HG02852 (cell line): ENCODE results near the gene CTNNB1.

Experiments
- ATAC-seq: cut with Tn5 transposase; IDR thresholded peaks from one replicate; pipeline ENCODE4 v1.9.1; 2021; ENCODE audit warnings: mild to moderate bottlenecking, moderate library complexity; ENCODE audit not compliant: unreplicated experiment

Gene CTNNB1

DNA sequence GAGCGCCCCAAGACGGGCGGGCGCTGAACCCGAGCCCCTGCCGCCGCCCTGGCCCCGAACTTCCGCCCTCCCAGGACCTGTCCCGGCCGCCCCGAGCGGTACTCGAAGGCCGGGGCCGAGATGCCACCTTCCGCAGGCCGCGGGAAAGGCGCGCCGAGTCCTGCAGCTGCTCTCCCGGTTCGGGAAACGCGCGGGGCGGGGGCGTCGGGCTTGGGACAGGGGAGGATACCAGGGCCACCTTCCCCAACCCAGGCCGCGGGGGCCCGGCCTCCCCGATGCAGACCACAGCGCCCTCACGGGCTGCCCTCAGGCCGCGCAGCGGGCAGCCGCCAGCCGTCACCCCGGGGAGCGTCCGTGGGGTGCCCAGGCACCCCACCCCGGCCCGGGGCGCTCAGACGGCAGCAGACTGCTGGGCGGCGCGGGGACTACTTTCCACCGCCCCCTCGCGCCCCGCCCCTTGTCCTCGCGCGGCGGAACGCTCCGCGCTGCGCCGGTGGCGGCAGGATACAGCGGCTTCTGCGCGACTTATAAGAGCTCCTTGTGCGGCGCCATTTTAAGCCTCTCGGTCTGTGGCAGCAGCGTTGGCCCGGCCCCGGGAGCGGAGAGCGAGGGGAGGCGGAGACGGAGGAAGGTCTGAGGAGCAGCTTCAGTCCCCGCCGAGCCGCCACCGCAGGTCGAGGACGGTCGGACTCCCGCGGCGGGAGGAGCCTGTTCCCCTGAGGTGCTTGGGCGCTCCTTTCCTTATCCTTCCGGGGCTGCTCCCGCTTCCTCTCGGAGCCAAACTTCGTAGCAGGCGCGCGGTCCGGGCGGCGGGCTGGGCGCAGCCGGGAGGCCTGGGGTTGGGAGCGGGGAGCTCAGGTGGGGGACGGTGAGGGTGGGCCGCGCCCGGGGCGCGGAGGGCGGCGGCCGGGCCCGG is at the start of gene CTNNB1:
TSS of gene CTNNB1 (plus strand) at position 556 of the 916 bp plus-strand sequence. CDS start 24,564 bp downstream, outside the sequence.
- ATAC-seq: peak; percentile 65

DNA sequence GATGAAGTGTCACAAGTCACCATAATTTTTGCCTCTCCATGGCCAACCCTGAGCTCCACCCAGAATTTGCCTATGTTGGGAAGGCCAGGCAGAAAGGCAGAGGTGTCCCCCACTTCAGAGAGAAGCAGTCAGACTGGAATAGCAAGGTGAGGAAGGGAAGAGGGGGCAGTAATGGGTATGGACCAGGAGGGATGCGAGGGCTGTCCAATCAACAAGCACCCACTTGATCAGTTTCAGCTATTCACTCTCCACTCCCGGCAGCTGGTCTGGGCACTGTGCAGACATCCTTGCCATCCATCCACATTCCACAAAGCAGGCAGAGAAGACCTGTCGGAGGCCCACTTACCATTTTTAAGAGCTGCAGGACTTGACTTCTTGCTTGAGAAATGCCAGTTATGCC is 43.5 kb upstream of the CTNNB1 start:
- ATAC-seq: no peak

DNA sequence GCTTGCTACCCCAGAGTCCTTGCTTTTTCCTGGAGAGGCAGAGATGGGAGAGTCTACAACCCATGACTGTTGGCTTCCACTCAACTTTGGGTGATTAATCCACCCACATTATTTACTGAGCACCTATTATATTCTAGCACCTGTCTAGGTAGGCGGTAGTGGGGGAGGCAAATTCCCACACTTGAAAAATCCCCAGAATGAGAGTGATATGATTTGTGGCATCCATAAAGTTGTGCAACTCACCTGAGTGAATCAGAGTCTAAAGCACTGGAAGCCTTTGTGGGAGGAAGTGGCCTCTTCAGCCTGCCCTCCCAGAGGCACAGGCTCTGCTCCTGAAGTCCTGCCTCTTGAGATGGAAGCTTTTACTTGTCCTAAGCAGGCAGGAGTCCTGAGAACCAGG is 40.4 kb upstream of the CTNNB1 start:
- ATAC-seq: no peak

DNA sequence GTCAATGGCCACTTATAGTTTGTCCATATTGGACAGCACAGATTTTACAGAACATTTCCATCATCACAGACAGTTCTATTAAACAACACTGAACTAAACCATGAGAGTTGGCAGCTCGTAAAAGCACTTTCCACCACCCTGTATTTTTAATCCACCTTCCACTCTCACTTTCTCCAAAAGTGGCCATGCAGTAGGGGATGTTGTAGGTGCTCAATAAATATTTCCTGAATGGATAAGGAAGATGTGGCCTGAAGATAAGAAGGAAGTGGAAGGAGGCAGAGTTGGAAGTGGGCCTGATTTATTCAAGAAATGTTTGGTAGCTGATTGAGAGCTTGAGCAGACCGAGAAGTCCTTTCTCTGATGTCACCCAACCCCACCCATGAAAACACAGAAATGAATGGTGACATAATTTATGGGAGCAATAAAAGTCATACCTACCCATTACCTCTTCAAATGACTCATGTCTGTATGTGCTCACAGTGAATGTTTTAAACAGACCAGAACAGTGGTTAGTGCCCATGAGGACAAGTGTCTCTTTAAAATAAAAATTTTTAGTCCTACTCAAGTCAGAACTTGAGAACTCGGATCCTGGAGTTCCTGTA is 39.6 kb upstream of the CTNNB1 start:
- no peak for ATAC-seq

DNA sequence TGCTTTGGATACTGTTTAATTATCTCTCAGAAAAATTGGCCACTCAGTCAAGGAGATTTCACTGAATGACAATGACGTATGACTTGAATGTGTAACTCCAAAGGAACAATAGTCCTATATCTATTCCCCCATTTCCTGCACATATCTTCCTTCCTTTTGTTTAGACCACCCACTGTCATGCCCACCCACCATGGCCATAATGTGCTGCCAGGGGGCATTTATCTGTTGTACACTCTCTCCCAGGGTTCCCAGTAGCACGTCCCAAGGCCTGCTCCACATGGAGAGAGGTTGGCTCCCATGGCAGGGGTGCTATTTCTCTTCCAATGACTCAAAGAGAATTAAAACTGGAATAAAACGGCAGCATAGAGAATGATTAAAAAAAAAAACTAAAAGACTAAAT is 36.8 kb upstream of the CTNNB1 start:
- no peak for ATAC-seq

DNA sequence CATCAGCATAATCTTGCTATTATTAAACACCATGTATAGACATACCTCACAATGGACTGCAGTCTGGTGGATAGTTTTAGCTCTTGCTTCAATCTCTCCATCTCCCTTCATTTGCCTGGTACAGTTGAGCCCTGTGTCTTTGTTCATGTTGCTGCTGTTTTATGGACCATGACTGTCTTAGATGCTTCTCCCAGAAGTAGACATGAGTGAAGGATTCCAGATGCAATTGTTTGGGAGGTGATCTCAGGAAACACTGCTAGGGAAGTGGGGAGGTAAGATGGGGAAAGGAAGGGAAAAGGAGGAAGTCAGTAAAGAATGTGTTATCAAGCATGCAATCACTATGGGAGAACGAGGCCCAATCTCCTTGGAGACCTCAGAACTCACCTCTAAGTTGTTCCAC is 36.3 kb upstream of the CTNNB1 start:
- ATAC-seq: no peak

DNA sequence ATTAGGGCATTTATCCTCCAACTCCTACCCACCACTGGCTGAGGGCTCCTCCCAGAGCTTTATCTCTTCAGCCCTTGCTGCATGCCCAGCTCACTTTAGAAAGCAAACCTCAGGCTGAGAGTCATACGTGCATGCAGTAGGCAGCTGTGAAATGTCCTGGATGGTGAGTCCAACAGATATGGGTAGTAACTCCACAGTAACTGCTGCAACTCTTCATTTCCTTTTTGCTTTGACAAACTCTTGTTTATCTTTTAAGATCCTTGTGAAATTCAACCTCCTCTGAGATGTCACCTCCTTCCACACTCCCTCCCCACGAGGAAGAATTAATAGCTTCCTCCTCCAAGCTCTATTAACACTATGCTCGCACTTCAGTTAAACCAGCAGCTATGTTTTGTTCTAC is 35.9 kb upstream of the CTNNB1 start:
- ATAC-seq: no peak

DNA sequence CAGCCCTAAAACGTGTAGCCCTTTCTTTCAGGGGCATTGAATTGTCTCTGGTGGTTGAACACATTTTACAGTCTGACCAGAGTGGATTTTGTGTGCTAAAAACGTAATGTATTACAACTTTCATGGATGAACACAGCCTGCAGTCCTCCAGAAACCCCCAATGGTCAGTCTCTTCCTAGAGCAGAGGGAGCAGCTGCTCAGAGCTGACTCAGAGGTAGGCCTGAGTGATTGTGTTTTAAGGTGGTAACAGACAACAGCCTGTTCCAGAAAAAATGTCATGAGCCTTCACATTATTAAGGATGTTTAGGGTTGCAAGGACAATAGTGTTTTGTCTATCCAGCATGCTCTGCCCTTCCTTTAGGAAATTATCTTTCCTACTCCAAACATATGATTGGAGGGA is 34.5 kb upstream of the CTNNB1 start:
- ATAC-seq: no peak

DNA sequence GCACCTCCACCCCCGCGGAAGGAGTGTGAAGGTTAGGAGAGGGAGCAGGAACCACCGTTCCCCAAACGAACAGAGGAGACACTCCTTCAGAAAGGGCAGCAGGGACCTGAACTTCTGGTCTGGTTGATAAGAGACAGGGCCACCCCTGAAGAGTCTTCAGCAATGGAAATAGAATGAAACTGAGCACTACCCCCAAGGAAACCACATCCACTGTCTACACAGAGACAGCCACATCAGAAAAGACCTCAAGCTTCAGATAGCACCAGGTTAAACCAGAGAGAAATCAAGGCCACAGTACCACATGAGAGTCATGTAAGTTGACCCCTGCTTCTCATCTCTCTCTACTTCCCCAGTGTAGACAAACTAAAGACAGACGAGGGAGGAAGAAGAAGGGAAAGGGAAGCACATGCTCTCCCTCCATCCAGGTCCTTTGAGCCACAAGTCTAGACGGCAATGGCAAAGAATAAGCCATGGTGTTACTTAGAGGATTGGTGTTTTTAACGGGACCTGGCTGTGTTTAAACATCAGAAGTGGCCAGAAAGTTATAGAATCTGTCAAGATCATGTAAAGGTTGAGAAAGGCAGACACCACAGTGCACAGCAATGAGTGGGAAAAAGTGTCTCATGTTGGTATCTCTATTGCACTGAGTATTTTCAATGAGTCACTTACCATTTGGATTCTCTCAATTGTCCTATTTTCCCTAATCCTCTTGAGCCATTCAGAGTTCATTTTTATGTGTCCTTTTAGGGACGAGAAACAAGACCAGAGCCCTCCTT is 31.4 kb upstream of the CTNNB1 start:
- no peak for ATAC-seq

DNA sequence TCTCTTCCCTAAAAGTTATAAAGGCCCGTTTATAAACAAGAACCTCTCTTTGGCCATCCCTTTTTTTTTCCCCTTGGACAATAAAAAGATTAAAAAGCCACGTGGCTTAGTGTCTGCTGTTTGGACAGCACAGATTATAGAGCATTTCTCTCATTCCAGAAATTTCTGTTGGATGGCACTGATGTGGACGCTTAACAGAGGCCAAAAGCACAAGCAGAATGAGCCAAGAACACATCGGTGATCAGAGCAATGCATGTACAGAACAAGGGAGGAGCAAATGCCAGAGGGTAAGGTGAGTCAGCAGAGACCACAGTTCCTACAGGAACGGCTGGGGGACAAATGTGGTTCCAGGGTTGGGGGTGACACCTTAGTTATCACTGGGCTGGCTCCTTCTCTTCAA is 30.3 kb upstream of the CTNNB1 start:
- no peak for ATAC-seq

DNA sequence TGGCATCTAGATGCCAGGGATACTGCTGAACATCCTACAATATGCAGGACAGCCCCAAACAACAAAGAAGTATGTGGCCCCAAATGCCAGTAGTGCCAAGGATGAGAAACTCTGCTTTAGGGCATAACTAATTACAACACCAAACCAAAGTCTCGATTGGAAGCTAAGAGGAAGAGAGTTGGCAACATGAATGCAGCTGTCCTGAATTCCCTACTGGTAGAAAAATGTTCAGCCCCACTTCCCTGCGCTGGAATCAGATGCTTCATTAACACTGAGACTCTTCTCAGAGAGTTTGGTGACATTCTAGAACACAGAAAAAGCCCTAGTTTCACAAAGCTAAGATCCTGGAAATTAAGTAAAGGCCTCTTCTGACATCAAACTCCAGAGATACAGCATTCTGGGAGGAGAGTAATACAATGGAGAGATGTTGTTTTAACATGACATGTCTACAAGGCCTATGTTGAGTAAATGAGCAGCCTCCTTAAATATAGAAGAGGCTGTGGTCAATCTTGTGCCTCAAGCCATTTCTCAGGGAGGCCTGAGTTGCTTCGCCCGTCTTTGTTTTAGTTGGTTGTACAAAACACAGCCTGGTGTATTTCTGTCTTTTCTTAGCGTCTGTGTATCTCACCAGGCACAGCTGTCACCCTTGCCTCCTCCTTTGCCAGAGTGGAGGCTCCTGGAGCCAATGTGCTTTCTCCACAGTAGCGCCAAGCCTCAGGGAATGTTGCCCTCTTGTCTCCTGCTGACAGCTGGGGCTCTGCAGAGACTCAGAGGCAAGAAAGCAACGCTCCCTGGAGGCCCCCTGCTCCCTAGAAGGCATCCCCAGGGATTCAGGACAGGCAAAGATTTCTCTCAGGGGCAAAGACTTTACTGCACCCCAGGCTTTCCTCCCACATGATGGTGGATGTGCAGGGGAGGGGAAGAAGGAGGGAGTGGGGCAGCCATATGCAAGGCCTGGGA is 25.1 kb upstream of the CTNNB1 start:
- no peak for ATAC-seq

DNA sequence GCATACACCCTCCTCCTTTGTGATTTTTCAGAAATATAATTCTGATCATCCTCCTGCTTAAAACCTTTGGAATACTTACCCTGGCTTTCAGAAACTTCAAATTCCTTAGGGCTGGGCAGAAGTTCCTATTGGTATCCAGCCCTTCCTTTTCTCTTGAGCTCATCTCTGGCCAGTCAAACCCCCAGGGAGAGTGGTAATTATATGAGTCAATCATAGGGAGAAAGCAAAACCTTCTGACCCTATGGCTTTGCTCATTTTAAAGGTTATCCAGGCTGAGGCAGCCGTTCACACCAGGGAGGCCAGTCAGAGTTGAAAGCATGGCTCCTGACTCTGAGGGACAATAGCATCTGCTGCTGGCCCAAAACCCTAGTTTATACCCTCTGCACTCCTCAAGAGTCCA is 23.9 kb upstream of the CTNNB1 start:
- ATAC-seq: no peak

DNA sequence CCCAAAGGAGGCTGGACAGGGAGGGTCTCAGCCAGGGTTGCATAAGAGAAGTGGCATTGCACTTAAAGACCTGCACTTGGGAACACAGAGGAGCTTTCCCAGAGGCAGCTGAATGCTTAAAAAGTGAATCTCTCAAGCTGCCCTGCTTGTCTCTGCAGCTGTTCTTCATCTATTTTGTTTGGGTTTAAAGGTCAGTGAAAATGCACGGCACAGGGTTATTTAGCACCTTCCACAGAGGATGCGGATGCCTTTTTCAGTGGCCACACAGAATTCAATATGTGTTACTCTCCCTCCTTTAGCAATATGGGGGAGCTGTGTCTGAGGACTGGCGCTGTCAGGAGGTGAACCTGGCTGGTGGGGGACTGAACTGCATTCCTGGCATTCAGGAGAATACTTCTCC is 22.7 kb upstream of the CTNNB1 start:
- ATAC-seq: no peak

DNA sequence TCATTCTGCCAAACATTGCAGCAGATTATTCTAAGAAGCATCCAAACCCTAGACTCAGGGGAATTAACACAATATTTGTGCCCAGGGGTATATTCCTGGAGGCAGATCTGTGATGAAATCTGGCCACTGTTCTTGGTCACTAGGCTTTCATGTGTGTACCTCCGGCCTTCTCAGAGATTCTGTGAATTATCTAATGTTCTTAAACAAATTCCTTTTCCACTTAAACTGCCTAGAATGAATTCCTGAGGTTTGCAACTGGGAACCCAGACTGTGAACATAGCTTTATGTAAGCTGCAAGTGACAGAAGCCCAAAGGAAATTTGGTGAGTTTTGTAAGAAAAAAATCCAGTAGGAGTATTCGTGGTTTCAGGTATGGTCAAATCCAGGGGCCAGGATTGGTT is 20.7 kb upstream of the CTNNB1 start:
- ATAC-seq: no peak

DNA sequence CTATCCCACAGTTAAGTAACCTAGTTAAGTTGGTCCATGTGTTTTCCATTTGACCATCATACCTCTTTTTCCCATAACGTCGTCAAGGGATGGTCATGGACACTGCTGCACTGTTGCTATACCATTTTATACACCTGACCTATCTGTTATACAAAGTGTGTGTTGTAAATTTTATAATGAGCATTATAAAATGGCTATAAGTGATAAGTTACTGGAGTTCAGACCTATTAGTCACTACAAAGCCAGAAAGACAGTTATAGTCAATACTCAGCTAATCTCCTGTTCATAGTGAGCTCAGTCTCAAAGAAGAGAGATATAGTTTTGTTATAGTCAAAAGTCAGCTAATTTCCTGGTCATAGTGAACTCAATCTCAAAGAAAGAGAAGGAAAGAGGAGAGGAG is 18.9 kb upstream of the CTNNB1 start:
- ATAC-seq: no peak

DNA sequence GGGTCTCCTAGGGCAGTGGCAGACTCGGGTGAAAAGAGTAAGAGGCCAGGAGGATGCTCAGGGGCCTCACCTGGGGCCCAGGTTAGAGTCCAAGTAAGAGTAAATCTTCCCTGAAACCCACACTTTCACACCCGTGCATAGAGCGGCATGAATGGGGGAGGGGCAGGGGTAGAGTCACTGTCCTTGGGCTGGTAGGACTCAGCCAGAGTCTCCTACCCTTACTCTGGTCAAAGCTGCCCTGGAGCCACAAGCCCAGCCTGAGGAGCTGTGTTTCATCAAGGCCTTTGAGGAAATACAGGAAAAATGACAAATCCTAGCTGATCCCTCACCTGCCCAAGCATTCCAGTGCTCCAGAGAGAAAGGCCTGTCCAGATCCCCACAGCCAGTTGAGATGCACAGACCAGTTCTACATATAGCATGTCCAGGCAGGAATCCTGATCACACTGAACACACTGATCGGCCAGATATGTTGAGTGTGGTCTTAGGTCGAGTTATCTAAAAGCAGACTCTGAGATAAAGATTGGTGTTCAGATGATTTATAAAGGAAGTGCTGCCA is 16.7 kb upstream of the CTNNB1 start:
- no peak for ATAC-seq

DNA sequence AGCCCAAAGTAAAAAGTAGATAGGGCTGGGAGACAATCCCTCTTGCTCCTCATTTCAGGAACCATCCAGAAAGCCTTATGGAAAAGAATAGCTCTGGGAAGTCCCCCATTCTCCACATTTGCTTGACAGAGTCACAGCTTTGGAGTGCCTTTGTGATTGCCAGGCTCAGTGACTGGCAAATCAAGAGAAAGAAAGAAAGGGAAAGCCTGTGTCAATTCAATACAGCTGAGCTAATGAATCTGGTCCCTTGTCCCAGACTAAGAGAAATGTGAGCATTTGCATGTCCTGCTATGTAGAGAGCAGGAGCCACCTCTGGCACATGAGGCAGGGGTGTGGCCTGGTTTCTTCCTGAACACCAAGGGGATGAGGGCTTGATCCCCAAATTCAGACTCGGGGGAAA is 14.9 kb upstream of the CTNNB1 start:
- no peak for ATAC-seq

DNA sequence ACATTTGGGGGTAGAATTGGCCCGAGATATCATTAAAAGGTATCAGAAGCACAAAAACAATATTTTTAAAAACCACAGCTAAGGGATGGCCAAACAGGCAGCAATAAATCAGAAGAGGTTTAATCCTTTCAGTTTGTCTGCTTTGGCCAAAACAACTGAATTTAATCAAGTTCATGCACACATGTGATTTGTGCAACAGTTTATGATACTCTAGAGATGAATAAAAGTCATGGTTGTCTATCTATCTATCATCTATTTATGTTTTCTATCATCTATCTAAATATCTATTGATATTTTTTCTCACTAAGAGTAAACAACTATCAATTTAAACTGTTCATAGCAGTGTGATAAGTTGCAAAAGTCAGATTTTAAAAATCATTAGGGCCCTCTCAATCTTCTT is 13.0 kb upstream of the CTNNB1 start:
- no peak for ATAC-seq

DNA sequence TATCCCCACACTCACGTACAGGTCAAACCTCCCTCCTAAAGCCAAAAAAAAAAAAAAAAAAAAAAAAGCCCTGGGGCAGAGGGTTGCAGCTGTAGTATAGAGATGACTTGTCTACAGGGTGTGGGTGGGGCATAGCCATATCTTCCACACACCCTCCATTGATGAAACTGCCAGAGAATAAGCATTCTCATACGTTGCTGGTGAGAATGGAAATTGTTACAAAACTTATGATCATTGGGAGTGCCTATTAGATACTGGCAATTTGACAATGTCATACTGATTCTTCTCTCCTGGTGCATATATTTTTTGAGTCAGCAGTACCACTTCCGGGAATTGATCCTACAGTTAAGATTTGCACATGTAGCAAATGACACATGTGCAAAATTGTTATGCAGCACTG is 11.0 kb upstream of the CTNNB1 start:
- ATAC-seq: no peak
